Stimulated activated CD4-positive, alpha-beta T cell treated with anti-CD3 and anti-CD28 coated beads, TNF-alpha, amount 100 ng/mL, for 48 hours (primary cell): ENCODE results near the gene XRCC5.

Experiments
- DNase-seq, 3 donors: peaks; one replicate each; pipeline ENCODE4 v3.0.0-alpha.2; 2020; ENCODE audit warnings: low read depth in 3 of 3

XRCC5 gene

GRCh38 chr2:216229277-216229914 is 120.2 kb downstream of the XRCC5 start:
- DNase-seq, result no peak

GRCh38 chr2:216231867-216232266 is 122.7 kb downstream of the XRCC5 start:
- DNase-seq, result no peak

- DNase-seq, result no peak
These were observed 123.6 kb downstream of the XRCC5 start for GRCh38 chr2:216232721-216233120.

GRCh38 chr2:216233281-216233995 is 124.3 kb downstream of the XRCC5 start:
- DNase-seq, result no peak

- no peak for DNase-seq
These were observed 125.0 kb downstream of the XRCC5 start for GRCh38 chr2:216234106-216234505.

- no peak for DNase-seq
These were observed 126.3 kb downstream of the XRCC5 start for GRCh38 chr2:216235462-216235861.

GRCh38 chr2:216235896-216236295 is 126.7 kb downstream of the XRCC5 start:
- DNase-seq, result no peak

- DNase-seq, result no peak
These were observed 127.3 kb downstream of the XRCC5 start for GRCh38 chr2:216236486-216236885.

GRCh38 chr2:216242365-216242764 is 133.2 kb downstream of the XRCC5 start:
- DNase-seq, result no peak

GRCh38 chr2:216243026-216243425 is 133.9 kb downstream of the XRCC5 start:
- DNase-seq, result no peak

- no peak for DNase-seq
These were observed 136.3 kb downstream of the XRCC5 start for GRCh38 chr2:216245391-216245975.

GRCh38 chr2:216246766-216247165 is 137.6 kb downstream of the XRCC5 start:
- DNase-seq, result no peak
